ENCODE data around the gene CKM. TPM values are rescaled to one million over a fixed set of nuclear protein-coding genes. Genes with fewer than 3 reads are reported as not detected.

Gene CKM
- polyA plus RNA-seq, 3 donors: 0.57 to 1.7 (median 0.79) TPM

Other genes starting within 250 kb of the CKM start
- under 1 TPM; 0.37 to 0.57 (median 0.39) TPM for gene ZNF296, start 246.4 kb downstream of the CKM start, polyA plus RNA-seq (ENCODE audit: insufficient read length in 3 of 3)
- gene GEMIN7, start 243.6 kb downstream of the CKM start, polyA plus RNA-seq (ENCODE audit: insufficient read length in 3 of 3): 10 to 100 TPM; 16.0 to 20.3 (median 20.1) TPM
- 10 to 100 TPM; 19.9 to 25.0 (median 23.7) TPM for gene PPP1R37, start 229.7 kb downstream of the CKM start, polyA plus RNA-seq (ENCODE audit: insufficient read length in 3 of 3)
- gene NKPD1, start 161.9 kb downstream of the CKM start, polyA plus RNA-seq (ENCODE audit: insufficient read length in 3 of 3): under 1 TPM; 0.11 TPM
- 10 to 100 TPM; 25.5 to 33.2 (median 32.4) TPM for gene TRAPPC6A, start 144.6 kb downstream of the CKM start, polyA plus RNA-seq (ENCODE audit: insufficient read length in 3 of 3)
- 10 to 100 TPM in 2 of 3 donors, 1 to 10 TPM in 1; 8.8 to 11.6 (median 10.5) TPM for gene BLOC1S3, start 144.1 kb downstream of the CKM start, polyA plus RNA-seq (ENCODE audit: insufficient read length in 3 of 3)
- 1 to 10 TPM; 6.0 to 7.1 (median 7.0) TPM for gene EXOC3L2, start 77.5 kb downstream of the CKM start, polyA plus RNA-seq (ENCODE audit: insufficient read length in 3 of 3)
- 10 to 100 TPM; 38.3 to 41.9 (median 39.6) TPM for gene MARK4, start 71.6 kb downstream of the CKM start, polyA plus RNA-seq (ENCODE audit: insufficient read length in 3 of 3)
- 1 to 10 TPM in 2 of 3 donors, under 1 TPM in 1; 0.97 to 1.1 (median 1.1) TPM for gene KLC3, start 17.9 kb upstream of the CKM start, polyA plus RNA-seq (ENCODE audit: insufficient read length in 3 of 3)
- gene ERCC2, start 47.7 kb upstream of the CKM start, polyA plus RNA-seq (ENCODE audit: insufficient read length in 3 of 3): 10 to 100 TPM; 27.7 to 34.3 (median 33.7) TPM
- gene PPP1R13L, start 82.2 kb upstream of the CKM start, polyA plus RNA-seq (ENCODE audit: insufficient read length in 3 of 3): 1 to 10 TPM; 6.2 to 8.9 (median 6.5) TPM
- 1 to 10 TPM; 2.8 to 3.6 (median 3.1) TPM for gene POLR1G, start 83.8 kb upstream of the CKM start, polyA plus RNA-seq (ENCODE audit: insufficient read length in 3 of 3)
- 10 to 100 TPM; 62.5 to 68.7 (median 68.7) TPM for gene ERCC1, start 101.0 kb upstream of the CKM start, polyA plus RNA-seq (ENCODE audit: insufficient read length in 3 of 3)
- gene FOSB, start 145.1 kb upstream of the CKM start, polyA plus RNA-seq (ENCODE audit: insufficient read length in 3 of 3): 10 to 100 TPM; 14.3 to 88.2 (median 22.1) TPM
- 10 to 100 TPM in 1 of 3 donors, 1 to 10 TPM in 2; 7.6 to 11.1 (median 9.0) TPM for gene RTN2, start 174.2 kb upstream of the CKM start, polyA plus RNA-seq (ENCODE audit: insufficient read length in 3 of 3)
- gene PPM1N, start 175.6 kb upstream of the CKM start, polyA plus RNA-seq (ENCODE audit: insufficient read length in 3 of 3): under 1 TPM in 2 of 3 donors, not detected in 1; 0.17 to 0.24 TPM
- 10 to 100 TPM; 45.6 to 49.3 (median 48.8) TPM for gene VASP, start 184.6 kb upstream of the CKM start, polyA plus RNA-seq (ENCODE audit: insufficient read length in 3 of 3)

Measured in right renal cortex interstitium (tissue), 3 donors.